IPS DF 6.9 (cell line): Measurements from ENCODE around the gene NALCN.
A peak's percentile ranks its signal among the peaks of the same experiment; 100 is the strongest.

Source experiments
- DNase-seq: peaks from one replicate; pipeline ENCODE4 v3.0.0-alpha.2; 2013; ENCODE audit warnings: low read depth, low spot score
- H3K27ac ChIP-seq: one replicate; pipeline ENCODE4 v1.5.1; 2013; ENCODE audit warnings: low read length, control low read depth
- H3K27me3 ChIP-seq: 2 replicates; pipeline ENCODE4 v1.6.1; 2013; ENCODE audit warnings: mild to moderate bottlenecking, low read length; ENCODE audit not compliant: control insufficient read depth, insufficient read depth
- H3K36me3 ChIP-seq: 2 replicates; pipeline ENCODE4 v1.6.1; 2013; ENCODE audit warnings: low read length; ENCODE audit not compliant: control insufficient read depth, insufficient read depth
- H3K4me1 ChIP-seq: 2 replicates; pipeline ENCODE4 v1.6.1; 2013; ENCODE audit warnings: low read length; ENCODE audit not compliant: control insufficient read depth, insufficient read depth
- H3K4me3 ChIP-seq: 2 replicates; pipeline ENCODE4 v1.5.1; 2013; ENCODE audit warnings: mild to moderate bottlenecking, low read length
- H3K9me3 ChIP-seq: 2 replicates; pipeline ENCODE4 v1.6.1; 2013; ENCODE audit warnings: low read length, inconsistent platforms; ENCODE audit not compliant: control insufficient read depth, insufficient read depth
- WGBS: extraction: QIAGEN DNeasy Blood & Tissue Kit; methylation state at CpG from one replicate; pipeline ENCODE4 v1.1.7; 2013; ENCODE audit warnings: mixed read lengths, missing lambda C conversion rate; ENCODE audit not compliant: insufficient read length, insufficient coverage; 5-methylcytosine and 5-hydroxymethylcytosine counted together

The NALCN gene

DNA sequence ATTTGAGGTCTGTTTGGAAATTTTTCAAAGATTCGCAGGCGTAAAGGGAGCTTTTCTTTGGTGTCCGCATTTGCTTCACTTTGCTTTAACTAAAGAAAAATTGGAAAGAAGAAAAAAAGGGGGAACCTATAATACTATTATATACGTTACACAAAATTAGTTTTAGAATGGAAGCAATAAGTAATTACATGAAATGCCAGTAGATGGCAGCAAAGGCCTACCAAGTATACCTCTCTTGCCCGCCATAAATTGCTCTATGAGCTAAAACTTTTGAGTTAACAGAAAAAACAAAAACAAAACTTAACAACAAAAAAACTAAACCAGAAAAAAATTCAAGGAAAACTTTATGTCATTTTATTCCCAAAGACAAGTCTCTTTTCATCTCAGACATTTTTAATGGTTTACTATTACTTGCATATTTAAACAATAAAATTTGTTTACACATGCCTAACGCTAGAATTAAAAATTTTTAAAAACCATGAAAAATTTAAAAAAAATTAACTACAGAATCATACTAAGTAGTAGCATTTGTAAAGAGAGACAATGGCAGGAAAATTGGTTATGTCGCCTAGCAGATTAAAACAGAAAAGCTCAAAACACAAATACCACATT is 271.4 kb downstream of the NALCN start:
- DNase-seq: no peak
- no CpG with 5 or more reads among the region's 7 CpGs for WGBS
- no peaks in the 10 kb centered on the region for H3K27me3 ChIP-seq
- H3K27ac ChIP-seq: no peak overlapping the region
- no peak overlapping the region for H3K4me3 ChIP-seq
- peaks cover 1% of the 10 kb centered on the region; the same call in 1 of the 2 replicates for H3K4me1 ChIP-seq
- no peaks in the 10 kb centered on the region for H3K36me3 ChIP-seq
- H3K9me3 ChIP-seq: no peaks in the 10 kb centered on the region

DNA sequence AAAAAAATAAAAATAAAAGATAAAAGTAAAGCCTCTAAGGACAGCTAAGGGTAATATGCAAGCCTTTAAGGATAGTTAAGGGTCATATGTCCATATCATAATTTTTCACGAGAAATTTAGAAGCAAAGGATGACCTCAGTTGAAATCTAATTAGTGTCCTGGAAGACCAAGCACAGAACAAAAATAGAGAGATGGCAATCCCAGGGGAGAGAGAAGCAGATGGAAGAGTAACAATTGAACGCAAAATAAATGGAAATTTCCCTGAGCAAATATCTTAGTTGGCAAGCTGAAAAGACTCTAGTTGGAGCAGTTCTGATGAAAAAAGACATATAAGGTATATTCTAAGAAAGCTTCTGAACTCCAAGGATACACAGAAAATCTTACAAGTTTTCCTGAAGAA is 275.4 kb downstream of the NALCN start:
- no peaks in the 10 kb centered on the region for H3K36me3 ChIP-seq
- no peak for DNase-seq
- no peak overlapping the region for H3K27ac ChIP-seq
- no CpG with 5 or more reads among the region's 2 CpGs for WGBS
- H3K27me3 ChIP-seq: no peaks in the 10 kb centered on the region
- no peak overlapping the region for H3K4me3 ChIP-seq
- peaks cover 2% of the 10 kb centered on the region; the same call in 1 of the 2 replicates for H3K4me1 ChIP-seq
- no peaks in the 10 kb centered on the region for H3K9me3 ChIP-seq

DNA sequence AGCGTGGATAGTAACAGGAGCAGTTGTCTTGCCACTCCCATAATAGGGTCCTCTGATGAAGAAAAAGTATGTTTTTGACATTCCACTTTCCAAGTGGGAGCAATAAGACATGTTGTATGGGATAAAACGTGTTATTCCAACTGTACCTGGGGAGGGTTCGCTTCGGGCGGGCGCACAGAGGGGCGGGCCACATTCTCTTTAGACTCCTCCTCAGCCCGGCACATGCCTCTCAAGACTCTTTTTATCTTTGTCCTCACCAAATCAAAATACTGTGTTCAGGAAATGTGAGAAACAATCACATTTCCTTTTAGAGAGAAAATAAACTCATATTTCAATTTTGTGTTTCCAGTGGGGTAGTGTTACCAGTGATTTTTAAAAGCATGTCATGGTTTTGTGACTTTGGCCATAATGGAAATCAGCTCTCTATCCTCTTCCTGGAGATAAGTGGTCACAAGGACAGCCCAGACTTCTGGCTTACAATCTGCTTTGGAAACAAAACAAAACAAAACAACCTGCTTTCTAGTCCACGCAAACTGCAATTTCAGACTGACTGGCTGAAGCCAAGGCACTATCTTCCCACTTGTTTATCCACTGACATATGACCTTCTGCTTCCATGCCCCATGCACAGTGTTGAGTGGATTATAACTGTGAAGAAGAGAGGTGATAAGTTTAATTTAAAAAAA is 276.1 kb downstream of the NALCN start:
- H3K36me3 ChIP-seq: no peaks in the 10 kb centered on the region
- no CpG with 5 or more reads among the region's 9 CpGs for WGBS
- peaks cover 2% of the 10 kb centered on the region; the same call in 1 of the 2 replicates for H3K4me1 ChIP-seq
- no peaks in the 10 kb centered on the region for H3K9me3 ChIP-seq
- no peak overlapping the region for H3K27ac ChIP-seq
- no peak for DNase-seq
- H3K4me3 ChIP-seq: no peak overlapping the region
- no peaks in the 10 kb centered on the region for H3K27me3 ChIP-seq

DNA sequence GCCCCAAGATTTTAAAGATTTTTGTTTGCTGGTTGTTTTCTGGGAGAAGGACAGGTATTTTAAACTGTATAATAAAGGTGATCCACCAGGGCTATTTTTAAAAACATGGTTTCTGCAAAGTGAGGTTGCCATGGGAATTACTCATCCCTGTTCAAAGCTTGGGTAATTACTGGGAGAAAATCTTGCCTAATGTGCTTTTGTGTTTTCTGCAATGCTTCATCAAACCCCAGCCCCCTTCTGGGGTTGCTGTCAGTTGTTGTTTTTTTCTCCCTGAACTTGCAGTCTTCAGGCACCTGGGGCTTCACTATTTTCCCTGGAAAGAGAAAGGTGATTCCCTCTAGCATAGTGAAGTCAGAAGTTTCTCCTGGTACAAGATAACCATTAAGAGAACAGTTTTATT is 277.2 kb downstream of the NALCN start:
- DNase-seq: no peak

DNA sequence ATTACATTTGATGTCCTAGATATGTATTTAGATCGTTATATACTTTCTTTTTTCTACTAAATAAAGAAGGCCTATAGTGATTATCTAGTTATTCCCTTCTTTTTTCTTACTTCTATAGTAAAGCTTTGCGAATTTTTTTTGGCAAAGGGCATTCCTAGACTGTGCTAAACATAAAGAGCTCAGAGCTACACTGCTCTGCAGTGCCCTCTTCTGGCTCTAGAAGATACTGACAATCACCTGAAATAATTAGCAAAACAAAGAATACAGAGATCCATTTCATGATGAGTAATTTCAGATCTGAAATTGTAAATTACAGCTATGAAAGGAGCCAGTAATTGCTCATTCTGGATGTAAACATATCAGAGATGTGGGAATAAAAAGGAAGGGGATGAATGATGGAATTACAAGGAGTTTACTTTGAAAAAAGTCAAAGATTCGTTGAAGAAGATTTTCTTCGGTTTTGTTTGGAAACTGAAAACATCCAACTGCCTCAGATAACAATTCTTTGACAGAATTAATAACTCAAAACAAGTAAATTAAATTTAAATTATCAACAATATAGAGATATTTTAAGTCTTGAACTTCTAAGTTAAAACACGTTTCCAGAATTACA is 288.5 kb downstream of the NALCN start:
- WGBS: no CpG with 5 or more reads among the region's 5 CpGs
- Histone ChIP-seq H3K4me1 (no peaks in the 10 kb centered on the region), H3K4me3 (no peak overlapping the region), H3K9me3 (no peaks in the 10 kb centered on the region), H3K36me3 (no peaks in the 10 kb centered on the region), H3K27me3 (no peaks in the 10 kb centered on the region), H3K27ac (no peak overlapping the region)
- peak; percentile 55 for DNase-seq

More for the DNA sequence above, 277.2 kb downstream of the NALCN start:
- H3K4me1 ChIP-seq: peaks cover 2% of the 10 kb centered on the region; the same call in 1 of the 2 replicates
- no peak overlapping the region for H3K4me3 ChIP-seq
- H3K27ac ChIP-seq: no peak overlapping the region
- no peaks in the 10 kb centered on the region for H3K9me3 ChIP-seq
- H3K36me3 ChIP-seq: no peaks in the 10 kb centered on the region
- no peaks in the 10 kb centered on the region for H3K27me3 ChIP-seq

DNA sequence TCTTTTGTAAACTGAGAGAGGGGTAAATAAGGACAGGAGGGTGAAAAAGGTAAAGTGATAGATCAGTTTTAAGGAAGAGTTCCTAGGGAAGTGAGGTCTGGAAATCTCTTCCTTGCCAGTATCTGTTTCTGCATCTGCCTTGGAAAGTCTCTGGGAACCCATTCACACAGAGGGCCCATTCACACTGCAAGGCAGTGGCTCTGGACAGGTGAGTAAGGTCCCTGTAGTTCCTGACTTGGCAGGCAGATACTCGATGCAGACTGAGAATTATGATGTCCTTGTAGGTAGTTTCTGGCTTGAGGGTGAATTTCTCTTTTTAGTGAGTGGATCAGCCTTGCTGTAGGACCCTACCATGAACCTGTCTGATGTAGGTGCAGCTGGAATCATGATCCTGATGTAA is 293.3 kb downstream of the NALCN start:
- Histone ChIP-seq H3K4me1 (peaks cover 3% of the 10 kb centered on the region; the same call in 1 of the 2 replicates), H3K27ac (no peak overlapping the region), H3K9me3 (no peaks in the 10 kb centered on the region), H3K27me3 (no peaks in the 10 kb centered on the region), H3K36me3 (no peaks in the 10 kb centered on the region), H3K4me3 (no peak overlapping the region)
- no peak for DNase-seq
- no CpG with 5 or more reads among the region's 1 CpG for WGBS

DNA sequence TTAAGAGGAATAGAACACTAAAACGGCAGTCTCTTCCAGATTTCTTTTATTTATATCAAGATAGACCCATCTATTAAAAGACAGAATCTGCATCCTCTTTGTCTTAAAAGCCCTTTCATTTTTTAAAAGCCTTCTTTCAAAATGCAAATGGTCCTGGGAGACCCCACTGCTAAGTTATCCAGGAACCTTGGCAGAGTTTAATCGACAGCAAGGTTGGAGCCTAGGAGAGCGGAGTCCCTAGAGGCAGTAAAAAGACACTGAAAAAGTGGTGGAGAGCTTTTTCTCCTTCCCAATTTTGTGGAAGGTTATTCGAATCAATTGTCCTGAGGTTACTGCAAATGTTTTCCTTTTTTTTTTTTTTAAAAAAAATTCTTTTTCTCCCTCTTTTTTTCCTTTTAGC is 294.7 kb downstream of the NALCN start:
- Histone ChIP-seq H3K36me3 (no peaks in the 10 kb centered on the region), H3K9me3 (no peaks in the 10 kb centered on the region), H3K4me3 (no peak overlapping the region), H3K4me1 (peaks cover 4% of the 10 kb centered on the region; the same call in 1 of the 2 replicates), H3K27ac (no peak overlapping the region), H3K27me3 (no peaks in the 10 kb centered on the region)
- no peak for DNase-seq
- no CpG with 5 or more reads among the region's 4 CpGs for WGBS

DNA sequence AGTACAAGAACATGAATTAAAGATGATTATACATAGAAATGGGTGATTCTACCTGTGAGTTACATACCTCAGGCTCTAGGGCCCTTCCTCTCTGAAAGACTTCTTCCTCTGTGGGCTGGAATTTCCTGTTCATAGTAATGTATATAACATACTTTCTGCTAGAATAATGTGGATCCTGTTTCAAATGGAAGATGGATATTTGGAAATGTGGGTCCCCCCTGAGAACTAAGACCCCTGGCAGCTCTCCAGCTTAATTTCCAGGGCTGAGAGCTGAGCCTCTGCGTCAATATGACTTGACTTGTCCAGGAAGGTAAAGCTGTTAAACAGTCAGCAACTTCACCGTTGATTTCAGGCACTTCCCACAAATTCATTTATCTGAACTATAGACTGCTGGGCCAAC is 296.3 kb downstream of the NALCN start:
- Histone ChIP-seq H3K4me3 (no peak overlapping the region), H3K27ac (no peak overlapping the region), H3K9me3 (no peaks in the 10 kb centered on the region), H3K36me3 (no peaks in the 10 kb centered on the region), H3K27me3 (no peaks in the 10 kb centered on the region), H3K4me1 (peaks cover 4% of the 10 kb centered on the region; the same call in 1 of the 2 replicates)
- no peak for DNase-seq
- WGBS: no CpG with 5 or more reads among the region's 2 CpGs

DNA sequence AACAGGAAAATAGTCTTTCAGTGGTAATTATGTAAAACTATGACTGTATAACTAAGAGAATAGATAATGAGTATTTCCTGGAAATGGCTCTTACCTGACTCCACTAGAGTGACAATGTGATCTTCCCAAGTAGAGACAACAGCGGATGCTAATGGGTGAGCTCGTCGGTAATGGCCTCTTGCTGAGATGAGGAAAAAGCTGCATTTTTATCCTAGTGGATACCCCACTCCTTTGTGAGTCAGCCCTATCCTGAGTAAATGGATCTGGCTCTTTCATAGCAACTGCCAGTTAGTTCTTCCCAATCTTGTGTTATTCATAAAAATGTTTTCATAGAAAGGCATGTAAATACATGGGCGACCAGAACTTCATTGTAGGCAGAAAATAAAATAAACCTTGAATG is 299.5 kb downstream of the NALCN start:
- no peak overlapping the region for H3K27ac ChIP-seq
- no peaks in the 10 kb centered on the region for H3K9me3 ChIP-seq
- no peak for DNase-seq
- peaks cover 8% of the 10 kb centered on the region; the same call in 1 of the 2 replicates for H3K4me1 ChIP-seq
- no peaks in the 10 kb centered on the region for H3K36me3 ChIP-seq
- H3K27me3 ChIP-seq: no peaks in the 10 kb centered on the region
- H3K4me3 ChIP-seq: no peak overlapping the region
- no CpG with 5 or more reads among the region's 4 CpGs for WGBS

DNA sequence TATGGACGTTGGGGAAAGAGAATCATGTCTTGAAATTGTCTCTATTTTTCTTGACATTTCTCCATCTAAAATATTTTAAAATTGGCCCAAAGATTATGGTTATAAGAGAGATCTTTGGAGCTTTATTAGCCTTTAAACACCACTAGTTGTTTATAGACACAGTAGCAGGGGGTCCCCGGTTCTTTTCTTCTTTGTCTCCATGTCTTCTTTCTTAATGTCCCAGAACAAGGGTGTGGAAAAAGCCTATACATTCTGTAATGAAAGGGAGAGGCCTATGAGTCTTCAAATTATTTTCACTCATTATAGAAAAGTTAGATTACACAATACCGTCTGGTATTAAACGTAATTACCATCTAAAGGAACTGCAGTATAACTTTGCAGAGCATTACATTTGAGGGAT is 300.0 kb downstream of the NALCN start:
- Histone ChIP-seq H3K27ac (no peak overlapping the region), H3K27me3 (no peaks in the 10 kb centered on the region), H3K4me3 (no peak overlapping the region), H3K4me1 (peaks cover 8% of the 10 kb centered on the region; the same call in 1 of the 2 replicates), H3K36me3 (no peaks in the 10 kb centered on the region), H3K9me3 (no peaks in the 10 kb centered on the region)
- WGBS: no CpG with 5 or more reads among the region's 4 CpGs
- DNase-seq: no peak
